HepG2 (cell line): ENCODE measurements around the gene FGF21. TPM values are rescaled to one million over a fixed set of nuclear protein-coding genes. Genes with fewer than 3 reads are reported as not detected.

Experiments
- AKNA ChIP-seq: sonication (generic); formaldehyde crosslinking; IDR thresholded peaks from 2 replicates; pipeline ENCODE4 v1.4.0; 2020; ENCODE audit warnings: missing genetic modification reagents, borderline replicate concordance
- BCL6 ChIP-seq: IDR thresholded peaks from 2 replicates; pipeline ENCODE4 v1.6.1; 2016; ENCODE audit warnings: missing genetic modification reagents, missing compliant biosample characterization
- CENPT ChIP-seq: sonication (generic); formaldehyde crosslinking; IDR thresholded peaks from 2 replicates; pipeline ENCODE4 v1.8.0; 2022; ENCODE audit warnings: low read depth, mild to moderate bottlenecking, moderate library complexity, missing genetic modification reagents
- HOXA7 ChIP-seq: sonication (generic); formaldehyde crosslinking; IDR thresholded peaks from 2 replicates; pipeline ENCODE4 v1.8.1; 2022; ENCODE audit warnings: mild to moderate bottlenecking, missing genetic modification reagents, moderate library complexity
- MAFF ChIP-seq: IDR thresholded peaks from 2 replicates; pipeline ENCODE4 v1.6.1; 2011; ENCODE audit warnings: low read depth, low read length, improper control_type of control experiment
- PAWR ChIP-seq: sonication (generic); formaldehyde crosslinking; IDR thresholded peaks from 2 replicates; pipeline ENCODE4 v1.4.0; 2020; ENCODE audit warnings: missing genetic modification reagents, mild to moderate bottlenecking, borderline replicate concordance
- RAD21 ChIP-seq: fragments of 450-650 bp; formaldehyde crosslinking; IDR thresholded peaks from 2 replicates; pipeline ENCODE4 v1.5.0; 2020; ENCODE audit warnings: mild to moderate bottlenecking
- SAP130 ChIP-seq: IDR thresholded peaks from 2 replicates; pipeline ENCODE4 v1.6.1; 2016; ENCODE audit warnings: low read depth
- SNAI1 ChIP-seq: sonication (generic); formaldehyde crosslinking; IDR thresholded peaks from 2 replicates; pipeline ENCODE4 v1.5.0; 2020; ENCODE audit warnings: mild to moderate bottlenecking, missing genetic modification reagents, borderline replicate concordance
- STAG1 ChIP-seq: sonication (generic); formaldehyde crosslinking; IDR thresholded peaks from 2 replicates; pipeline ENCODE4 v1.4.0; 2020; ENCODE audit warnings: missing genetic modification reagents
- ZNF276 ChIP-seq: sonication (generic); formaldehyde crosslinking; IDR thresholded peaks from 2 replicates; pipeline ENCODE4 v1.4.0; 2020; ENCODE audit warnings: mild to moderate bottlenecking, low read depth, missing genetic modification reagents
- ZNF382 ChIP-seq: sonication (generic); formaldehyde crosslinking; IDR thresholded peaks from 2 replicates; pipeline ENCODE4 v1.5.0; 2020; ENCODE audit warnings: missing genetic modification reagents, mild to moderate bottlenecking, borderline replicate concordance
- ZNF546 ChIP-seq: sonication (generic); formaldehyde crosslinking; conservative IDR thresholded peaks from 2 replicates; pipeline ENCODE4 v1.8.1; 2023; ENCODE audit warnings: mild to moderate bottlenecking, missing genetic modification reagents
- ZNF558 ChIP-seq: sonication (generic); formaldehyde crosslinking; IDR thresholded peaks from 2 replicates; pipeline ENCODE4 v1.9.0; 2022; ENCODE audit warnings: mild to moderate bottlenecking, missing genetic modification reagents, borderline replicate concordance
- polyA plus RNA-seq, 8 experiments: library from polyadenylated mRNA; depleted of rRNA in 3 of 8; stranded (reverse) in 7 of 8; unstranded in 1 of 8; fragments of >200 nt; fragmentation: Illumina TruSeq in 4 of 8; extraction: Trizol in 4 of 8; gene quantifications; 2 replicates each; pipeline versions ENCODE4 v1.2.1 to v1.2.3, GENCODE V29; 2011 to 2016; ENCODE audit warnings: low read depth in 4 of 8, missing spikeins in 1 of 8, mixed read lengths in 1 of 8; ENCODE audit not compliant: insufficient read depth in 1 of 8
- total RNA-seq, 5 experiments: library from RNA; depleted of rRNA; stranded (reverse); fragments of >200 nt; fragmentation: Illumina TruSeq; extraction: Trizol; gene quantifications; 2 replicates each; pipeline ENCODE4 v1.2.3, GENCODE V29; 2016; ENCODE audit warnings: low read depth in 1 of 5
- TF ChIP-seq, protein P1 (sequence below): IDR thresholded peaks from 2 replicates; pipeline ENCODE4 v1.6.1; 2016
- TF ChIP-seq, protein P2 (sequence below): IDR thresholded peaks from 2 replicates; pipeline ENCODE4 v1.6.1; 2016; ENCODE audit warnings: missing compliant biosample characterization, missing genetic modification reagents, borderline replicate concordance
- TF ChIP-seq, protein P3 (sequence below): sonication (generic); formaldehyde crosslinking; IDR thresholded peaks from 2 replicates; pipeline ENCODE4 v1.9.0; 2021; ENCODE audit warnings: missing genetic modification reagents, borderline replicate concordance

Gene FGF21
- total and polyA plus RNA-seq, 2 of the 13 experiments (the other 11 are each of a cell fraction or from before 2014, with no cell fraction given): 0.17 TPM; not detected in 1

DNA sequence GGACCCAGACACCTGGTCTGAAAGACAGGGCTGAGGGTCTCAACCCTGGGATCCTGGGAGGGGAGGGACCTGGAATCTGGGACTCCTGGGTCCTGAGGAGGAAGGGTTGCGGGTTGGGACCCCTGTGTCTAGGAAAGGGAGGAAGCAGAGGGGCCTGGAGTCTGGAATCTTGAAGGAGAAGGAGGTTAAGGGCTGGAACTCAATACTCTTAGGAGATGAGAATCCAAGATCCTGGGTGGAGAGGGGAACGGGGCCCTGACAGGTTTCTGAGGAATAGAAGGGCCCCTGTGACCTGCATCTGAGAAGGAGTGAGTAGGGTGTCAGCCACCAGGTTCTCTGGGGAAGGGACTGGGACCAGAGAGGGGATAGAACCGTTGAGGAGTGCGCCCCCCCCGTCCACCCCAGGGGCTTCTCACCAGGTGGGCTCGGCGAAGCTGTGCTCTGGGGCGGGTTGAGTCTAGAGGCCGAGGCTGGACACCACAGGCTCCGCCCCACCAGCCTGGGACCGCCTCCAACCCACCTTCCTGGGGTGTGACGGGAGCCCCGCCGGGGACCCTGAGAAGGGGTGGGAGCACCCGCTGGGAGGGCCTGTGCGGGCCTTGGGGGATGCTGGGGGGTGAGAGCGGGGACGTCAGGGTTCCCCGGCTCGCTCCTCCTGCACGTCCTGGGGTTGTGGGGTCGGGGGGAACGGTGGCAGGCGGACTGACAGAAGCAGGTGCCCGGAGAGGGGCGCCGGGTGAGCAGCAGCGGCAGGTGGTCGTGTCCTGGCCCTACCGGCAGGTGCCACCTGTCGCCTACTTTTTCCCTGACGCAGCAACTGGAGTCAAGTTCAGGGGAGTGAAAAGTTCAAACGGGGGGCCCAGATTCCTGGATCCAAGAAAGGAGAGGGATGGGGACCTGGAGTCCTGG is 35.8 kb upstream of the FGF21 start, which contains the start of gene MAMSTR (continued):
- TF ChIP-seq ZNF276: 0 out of 2 replicates have a peak, but pooled peaks have one; percentile 25
- TF ChIP-seq PAWR: no peak
- TF ChIP-seq CENPT (CRISPR knock-in tag): no peak
- TF ChIP-seq, protein P1, sequence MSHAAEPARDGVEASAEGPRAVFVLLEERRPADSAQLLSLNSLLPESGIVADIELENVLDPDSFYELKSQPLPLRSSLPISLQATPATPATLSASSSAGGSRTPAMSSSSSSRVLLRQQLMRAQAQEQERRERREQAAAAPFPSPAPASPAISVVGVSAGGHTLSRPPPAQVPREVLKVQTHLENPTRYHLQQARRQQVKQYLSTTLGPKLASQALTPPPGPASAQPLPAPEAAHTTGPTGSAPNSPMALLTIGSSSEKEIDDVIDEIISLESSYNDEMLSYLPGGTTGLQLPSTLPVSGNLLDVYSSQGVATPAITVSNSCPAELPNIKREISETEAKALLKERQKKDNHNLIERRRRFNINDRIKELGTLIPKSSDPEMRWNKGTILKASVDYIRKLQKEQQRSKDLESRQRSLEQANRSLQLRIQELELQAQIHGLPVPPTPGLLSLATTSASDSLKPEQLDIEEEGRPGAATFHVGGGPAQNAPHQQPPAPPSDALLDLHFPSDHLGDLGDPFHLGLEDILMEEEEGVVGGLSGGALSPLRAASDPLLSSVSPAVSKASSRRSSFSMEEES: 0 out of 2 replicates have a peak, but pooled peaks have one; percentile 14
- peak; percentile 6; the same call in 1 of the 2 replicates for TF ChIP-seq SAP130 (CRISPR knock-in tag)
- no peak for TF ChIP-seq ZNF546 (CRISPR knock-in tag)
- TF ChIP-seq STAG1 (CRISPR knock-in tag): peak; percentile 53
- TF ChIP-seq RAD21 (CRISPR knock-in tag): peak; percentile 29; the same call in 1 of the 2 replicates
- TF ChIP-seq, protein P2, sequence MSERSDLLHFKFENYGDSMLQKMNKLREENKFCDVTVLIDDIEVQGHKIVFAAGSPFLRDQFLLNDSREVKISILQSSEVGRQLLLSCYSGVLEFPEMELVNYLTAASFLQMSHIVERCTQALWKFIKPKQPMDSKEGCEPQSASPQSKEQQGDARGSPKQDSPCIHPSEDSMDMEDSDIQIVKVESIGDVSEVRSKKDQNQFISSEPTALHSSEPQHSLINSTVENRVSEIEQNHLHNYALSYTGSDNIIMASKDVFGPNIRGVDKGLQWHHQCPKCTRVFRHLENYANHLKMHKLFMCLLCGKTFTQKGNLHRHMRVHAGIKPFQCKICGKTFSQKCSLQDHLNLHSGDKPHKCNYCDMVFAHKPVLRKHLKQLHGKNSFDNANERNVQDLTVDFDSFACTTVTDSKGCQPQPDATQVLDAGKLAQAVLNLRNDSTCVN (CRISPR knock-in tag): no peak
- TF ChIP-seq MAFF: peak; percentile 25; the same call in 1 of the 2 replicates
- TF ChIP-seq ZNF558 (CRISPR knock-in tag): no peak
- 0 out of 2 replicates have a peak, but pooled peaks have one; percentile 22 for TF ChIP-seq SNAI1 (CRISPR knock-in tag)
- TF ChIP-seq, protein P3, sequence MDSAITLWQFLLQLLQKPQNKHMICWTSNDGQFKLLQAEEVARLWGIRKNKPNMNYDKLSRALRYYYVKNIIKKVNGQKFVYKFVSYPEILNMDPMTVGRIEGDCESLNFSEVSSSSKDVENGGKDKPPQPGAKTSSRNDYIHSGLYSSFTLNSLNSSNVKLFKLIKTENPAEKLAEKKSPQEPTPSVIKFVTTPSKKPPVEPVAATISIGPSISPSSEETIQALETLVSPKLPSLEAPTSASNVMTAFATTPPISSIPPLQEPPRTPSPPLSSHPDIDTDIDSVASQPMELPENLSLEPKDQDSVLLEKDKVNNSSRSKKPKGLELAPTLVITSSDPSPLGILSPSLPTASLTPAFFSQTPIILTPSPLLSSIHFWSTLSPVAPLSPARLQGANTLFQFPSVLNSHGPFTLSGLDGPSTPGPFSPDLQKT: no peak
- no peak for TF ChIP-seq ZNF382 (CRISPR knock-in tag)
- TF ChIP-seq BCL6 (CRISPR knock-in tag): peak; percentile 12; the same call in 1 of the 2 replicates
- TF ChIP-seq AKNA (CRISPR knock-in tag): no peak
- no peak for TF ChIP-seq HOXA7 (CRISPR knock-in tag)
